GM19043 (cell line): ENCODE data around the gene RANBP9.

ENCODE experiments used
- ATAC-seq: cut with Tn5 transposase; IDR thresholded peaks from one replicate; pipeline ENCODE4 v1.9.1; 2021; ENCODE audit warnings: low read depth; ENCODE audit not compliant: unreplicated experiment

RANBP9 gene

GRCh38 chr6:13572951-13573654, 138.5 kb downstream of the RANBP9 start:
- no peak for ATAC-seq

- no peak for ATAC-seq
Measured at GRCh38 chr6:13572240-13572639, 139.4 kb downstream of the RANBP9 start.
